ENCODE measurements around the gene ZNF516.
A peak's percentile ranks its signal among the peaks of the same experiment; 100 is the strongest.

The ZNF516 gene

GRCh38 chr18:76499637-76500340, 4.7 kb upstream of the ZNF516 start:
- POLR2A ChIA-PET, result no interaction called here

GRCh38 chr18:76499021-76499420, 4.0 kb upstream of the ZNF516 start:
- H3K9me3 ChIP-seq (ENCODE audit: control insufficient read depth, insufficient read depth, low read depth, low read length), result no peaks in the 10 kb centered on the region
- H3K27ac ChIP-seq (ENCODE audit: extremely low read depth, low read depth, low read length), result no peak overlapping the region
- 0 out of 2 replicates have a peak, but pooled peaks cover 2% of the 10 kb centered on the region for H3K4me1 ChIP-seq (ENCODE audit: control insufficient read depth, insufficient read depth, low read length)
- ChIA-PET POLR2A (no interaction called here), CTCF (interaction anchor here (1.3 kb wide), 1 partner anchor 100 kb away, joined by 10 read pairs; no protein-coding TSS in a partner anchor)
- H3K4me3 ChIP-seq (ENCODE audit: low read depth, low read length), result no peak overlapping the region
- H3K36me3 ChIP-seq (ENCODE audit: control insufficient read depth in 2 of 2, insufficient read depth in 1 of 2, low read length in 2 of 2), result no peaks in the 10 kb centered on the region
- TF ChIP-seq EGR2 (tag by site-specific recombination; IDR thresholded peaks at IDR 0.05; ENCODE audit: low read depth) (no peak), SCRT2 (tag by site-specific recombination; IDR thresholded peaks at IDR 0.05) (peak; percentile 19; the same call in 1 of the 2 replicates), OVOL3 (tag by site-specific recombination; IDR thresholded peaks at IDR 0.05) (no peak), ZNF585B (tag by site-specific recombination; IDR thresholded peaks at IDR 0.05) (no peak), PRDM1 (tag by site-specific recombination; IDR thresholded peaks at IDR 0.05) (no peak), FEZF1 (tag by site-specific recombination; IDR thresholded peaks at IDR 0.05) (no peak)

More at GRCh38 chr18:76499637-76500340, 4.7 kb upstream of the ZNF516 start:
- Histone ChIP-seq H3K4me1 (ENCODE audit: control insufficient read depth, insufficient read depth, low read length) (0 out of 2 replicates have a peak, but pooled peaks cover 2% of the 10 kb centered on the region), H3K27ac (ENCODE audit: extremely low read depth, low read depth, low read length) (no peak overlapping the region), H3K9me3 (ENCODE audit: control insufficient read depth, insufficient read depth, low read depth, low read length) (no peaks in the 10 kb centered on the region), H3K4me3 (ENCODE audit: low read depth, low read length) (no peak overlapping the region), H3K36me3 (ENCODE audit: control insufficient read depth in 2 of 2, insufficient read depth in 1 of 2, low read length in 2 of 2) (no peaks in the 10 kb centered on the region)
- TF ChIP-seq ZNF433 (tag by site-specific recombination; IDR thresholded peaks at IDR 0.05; ENCODE audit: low read depth) (no peak), ZNF202 (tag by site-specific recombination; IDR thresholded peaks at IDR 0.05; ENCODE audit: borderline replicate concordance) (no peak), ZBTB11 (tag by site-specific recombination; conservative IDR thresholded peaks at IDR 0.05; ENCODE audit: low read depth) (no peak), ZNF610 (tag by site-specific recombination; IDR thresholded peaks at IDR 0.05; ENCODE audit: borderline replicate concordance) (no peak)
- CTCF ChIA-PET, result interaction anchor here (1.3 kb wide), 1 partner anchor 101 kb away, joined by 10 read pairs; no protein-coding TSS in a partner anchor

- ChIA-PET CTCF (interaction anchor here (1.1 kb wide), 1 partner anchor 204 kb away, joined by 3 read pairs; no protein-coding TSS in a partner anchor), POLR2A (interaction anchor here (0.5 kb wide), 1 partner anchor 13 kb away, joined by 3 read pairs; no protein-coding TSS in a partner anchor)
- no peaks in the 10 kb centered on the region for H3K36me3 ChIP-seq (ENCODE audit: control insufficient read depth in 2 of 2, insufficient read depth in 1 of 2, low read length in 2 of 2)
- 0 out of 2 replicates have a peak, but pooled peaks cover 2% of the 10 kb centered on the region for H3K4me1 ChIP-seq (ENCODE audit: control insufficient read depth, insufficient read depth, low read length)
- no peaks in the 10 kb centered on the region for H3K9me3 ChIP-seq (ENCODE audit: control insufficient read depth, insufficient read depth, low read depth, low read length)
- no peak for TF ChIP-seq ZSCAN16 (tag by site-specific recombination; IDR thresholded peaks at IDR 0.05)
- no peak for TF ChIP-seq ZNF776 (tag by site-specific recombination; IDR thresholded peaks at IDR 0.05; ENCODE audit: borderline replicate concordance)
- TF ChIP-seq ZNF202 (tag by site-specific recombination; IDR thresholded peaks at IDR 0.05; ENCODE audit: borderline replicate concordance), result no peak
- no peak for TF ChIP-seq ZNF600 (tag by site-specific recombination; IDR thresholded peaks at IDR 0.05)
- TF ChIP-seq ZNF623 (tag by site-specific recombination; IDR thresholded peaks at IDR 0.05), result no peak
- no peak for TF ChIP-seq ZNF221 (tag by site-specific recombination; IDR thresholded peaks at IDR 0.05; ENCODE audit: borderline replicate concordance)
- TF ChIP-seq ZNF214 (tag by site-specific recombination; IDR thresholded peaks at IDR 0.05; ENCODE audit: borderline replicate concordance), result no peak
- TF ChIP-seq ZNF2 (tag by site-specific recombination; IDR thresholded peaks at IDR 0.05), result no peak
- TF ChIP-seq ZNF302 (tag by site-specific recombination; IDR thresholded peaks at IDR 0.05; ENCODE audit: low read depth), result no peak
- TF ChIP-seq ZNF19 (tag by site-specific recombination; IDR thresholded peaks at IDR 0.05; ENCODE audit: low read depth), result no peak
- no peak for TF ChIP-seq ZNF639 (tag by site-specific recombination; IDR thresholded peaks at IDR 0.05)
- TF ChIP-seq KLF8 (tag by site-specific recombination; IDR thresholded peaks at IDR 0.05), result no peak
- H3K27ac ChIP-seq (ENCODE audit: extremely low read depth, low read depth, low read length), result no peak overlapping the region
- no peak overlapping the region for H3K4me3 ChIP-seq (ENCODE audit: low read depth, low read length)
These were observed 3.0 kb upstream of the ZNF516 start for GRCh38 chr18:76498064-76498463.

Measured in HEK293 (cell line).